Thoracic aorta (tissue), 2 donors: ENCODE data around the gene INPPL1. TPM values are rescaled to one million over a fixed set of nuclear protein-coding genes. Genes with fewer than 3 reads are reported as not detected.

Experiments
- ATAC-seq: fragments of 150-250 bp; one replicate; pipeline ENCODE4 v1.8.0; 2017; ENCODE audit warnings: low read depth; ENCODE audit not compliant: insufficient number of reproducible peaks, low FRiP score
- DNase-seq: peaks from one replicate; pipeline ENCODE4 v3.0.0-alpha.2; 2020; ENCODE audit warnings: low spot score
- H3K27ac ChIP-seq, 2 donors: fragments of 200-600 bp; sonication (generic); 1 replicate in 1 of 2; 2 replicates in 1 of 2; pipeline ENCODE4 v1.5.1; 2016; ENCODE audit warnings: mild to moderate bottlenecking in 2 of 2, moderate library complexity in 2 of 2
- H3K27me3 ChIP-seq: fragments of 200-600 bp; sonication (generic); replicated peaks from 2 replicates; pipeline ENCODE4 v1.6.0; 2016; ENCODE audit warnings: mild to moderate bottlenecking; ENCODE audit not compliant: insufficient read depth
- H3K36me3 ChIP-seq: fragments of 200-600 bp; sonication (generic); one replicate; pipeline ENCODE4 v1.5.1; 2016
- H3K4me1 ChIP-seq, 2 donors: fragments of 200-600 bp; sonication (generic); 1 replicate in 1 of 2; 2 replicates in 1 of 2; pipeline versions ENCODE4 v1.5.1 to v1.6.0; 2016; ENCODE audit warnings: low read depth in 2 of 2, mild to moderate bottlenecking in 1 of 2; ENCODE audit not compliant: control insufficient read depth in 1 of 2
- H3K4me3 ChIP-seq: fragments of 200-600 bp; sonication (generic); 2 replicates; pipeline ENCODE4 v1.5.1; 2016; ENCODE audit warnings: mild to moderate bottlenecking
- H3K9me3 ChIP-seq: fragments of 200-600 bp; sonication (generic); 2 replicates; pipeline ENCODE4 v1.5.1; 2016
- CTCF ChIP-seq: fragments of 200-600 bp; sonication (generic); IDR thresholded peaks from one replicate; pipeline ENCODE4 v1.5.1; 2019; ENCODE audit warnings: antibody characterized with exemption
- total RNA-seq, 2 donors: library from RNA; depleted of rRNA; stranded (reverse); fragments of >200 nt; gene quantifications; one replicate each; pipeline versions ENCODE4 v1.1.0 to v1.2.3, GENCODE V29; 2016

The INPPL1 gene
- total RNA-seq, 2 donors from 2014 or later, result 108 to 113 TPM

GRCh38 chr11:72238040-72238450 lies 13.5 kb downstream of the INPPL1 start:
- Histone ChIP-seq H3K27ac (no peak overlapping the region), H3K27me3 (no peaks in the 10 kb centered on the region), H3K36me3 (peaks cover 39% of the 10 kb centered on the region), H3K4me1 (peaks cover 13 to 31% of the 10 kb centered on the region in 2 donors), H3K4me3 (no peak overlapping the region), H3K9me3 (no peaks in the 10 kb centered on the region)
- DNase-seq, result no peak
- peak; percentile 59 for ATAC-seq
- TF ChIP-seq CTCF, result peak; percentile 61

GRCh38 chr11:72238492-72239312 lies 14.1 kb downstream of the INPPL1 start:
- H3K27ac ChIP-seq, result no peak overlapping the region
- peaks cover 13 to 33% of the 10 kb centered on the region in 2 donors for H3K4me1 ChIP-seq
- no peaks in the 10 kb centered on the region for H3K9me3 ChIP-seq
- peaks cover 32% of the 10 kb centered on the region for H3K36me3 ChIP-seq
- DNase-seq (no peak), ATAC-seq (no peak)
- H3K4me3 ChIP-seq, result peak overlapping the region; percentile 69
- no peak for TF ChIP-seq CTCF
- no peaks in the 10 kb centered on the region for H3K27me3 ChIP-seq

- DNase-seq, result no peak
- Histone ChIP-seq H3K4me1 (peaks cover 15 to 40% of the 10 kb centered on the region in 2 donors), H3K36me3 (peaks cover 26% of the 10 kb centered on the region), H3K27ac (no peak overlapping the region), H3K9me3 (no peaks in the 10 kb centered on the region), H3K4me3 (peak overlapping the region; percentile 69), H3K27me3 (no peaks in the 10 kb centered on the region)
- no peak for TF ChIP-seq CTCF
- peak; percentile 20 for ATAC-seq
Observed at GRCh38 chr11:72239313-72239848, 14.8 kb downstream of the INPPL1 start.

- DNase-seq (no peak), ATAC-seq (peak; percentile 16)
- Histone ChIP-seq H3K27ac (no peak overlapping the region), H3K4me3 (peak overlapping the region; percentile 69), H3K4me1 (peaks cover 17 to 46% of the 10 kb centered on the region in 2 donors), H3K27me3 (no peaks in the 10 kb centered on the region), H3K9me3 (no peaks in the 10 kb centered on the region), H3K36me3 (peaks cover 22% of the 10 kb centered on the region)
- no peak for TF ChIP-seq CTCF
Observed at GRCh38 chr11:72239849-72240460, 15.4 kb downstream of the INPPL1 start.
